Activated CD8-positive, alpha-beta memory T cell treated with anti-CD3 and anti-CD28 coated beads, Interleukin-2, amount 50 U/mL, for 1 hour (primary cell): ENCODE measurements around the gene MRPL12.
"Not testable (repeated sequence)": the region's sequence is repeated elsewhere in the genome, so short reads cannot be mapped to it uniquely, and the experiment has no call there.

ENCODE experiments used
- DNase-seq: peaks from one replicate; pipeline ENCODE4 v3.0.0-alpha.2; 2020; ENCODE audit errors: extremely low read depth

The MRPL12 gene

DNA sequence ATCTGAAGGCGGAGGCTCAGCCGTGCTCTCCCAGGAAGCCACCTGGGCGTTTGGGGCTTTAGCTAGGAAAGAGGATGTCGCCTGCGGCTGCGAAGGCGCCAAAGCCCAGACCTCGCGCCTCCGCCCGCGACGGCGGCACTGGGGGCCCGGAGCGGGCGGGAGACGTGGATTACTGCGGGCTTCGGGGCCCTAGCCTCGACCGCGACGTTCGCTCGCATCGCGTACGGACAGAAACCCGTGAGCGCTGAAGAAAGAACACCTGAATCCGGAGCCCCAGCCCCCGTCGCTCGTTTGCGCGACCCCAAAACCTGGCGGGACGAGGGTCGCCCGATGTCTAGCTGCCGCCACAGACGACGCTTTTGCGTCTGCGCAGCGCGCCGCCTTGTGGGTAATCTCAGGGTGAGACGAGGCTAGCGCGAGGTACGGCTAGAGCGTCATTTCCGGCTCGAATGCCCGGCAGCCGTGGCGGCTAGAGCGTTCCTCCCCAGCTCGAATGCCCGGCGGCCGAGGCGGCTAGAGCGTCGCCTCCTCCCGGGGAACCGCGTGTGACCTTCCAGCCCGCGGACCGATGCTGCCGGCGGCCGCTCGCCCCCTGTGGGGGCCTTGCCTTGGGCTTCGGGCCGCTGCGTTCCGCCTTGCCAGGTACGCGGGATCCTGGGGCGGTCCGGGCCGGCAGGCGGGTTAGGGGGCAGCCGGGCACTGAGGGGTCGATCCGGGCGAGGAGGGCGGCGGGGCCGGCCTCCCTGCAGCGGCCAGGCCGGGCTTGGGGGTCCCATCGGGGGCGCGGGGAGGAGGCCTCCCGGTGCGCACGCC lies at the start of gene MRPL12:
MRPL12 (plus strand) TSS at position 434 of the 813 bp plus-strand sequence; CDS start at position 569, 135 bp downstream.
- peak; percentile 69 for DNase-seq

DNA sequence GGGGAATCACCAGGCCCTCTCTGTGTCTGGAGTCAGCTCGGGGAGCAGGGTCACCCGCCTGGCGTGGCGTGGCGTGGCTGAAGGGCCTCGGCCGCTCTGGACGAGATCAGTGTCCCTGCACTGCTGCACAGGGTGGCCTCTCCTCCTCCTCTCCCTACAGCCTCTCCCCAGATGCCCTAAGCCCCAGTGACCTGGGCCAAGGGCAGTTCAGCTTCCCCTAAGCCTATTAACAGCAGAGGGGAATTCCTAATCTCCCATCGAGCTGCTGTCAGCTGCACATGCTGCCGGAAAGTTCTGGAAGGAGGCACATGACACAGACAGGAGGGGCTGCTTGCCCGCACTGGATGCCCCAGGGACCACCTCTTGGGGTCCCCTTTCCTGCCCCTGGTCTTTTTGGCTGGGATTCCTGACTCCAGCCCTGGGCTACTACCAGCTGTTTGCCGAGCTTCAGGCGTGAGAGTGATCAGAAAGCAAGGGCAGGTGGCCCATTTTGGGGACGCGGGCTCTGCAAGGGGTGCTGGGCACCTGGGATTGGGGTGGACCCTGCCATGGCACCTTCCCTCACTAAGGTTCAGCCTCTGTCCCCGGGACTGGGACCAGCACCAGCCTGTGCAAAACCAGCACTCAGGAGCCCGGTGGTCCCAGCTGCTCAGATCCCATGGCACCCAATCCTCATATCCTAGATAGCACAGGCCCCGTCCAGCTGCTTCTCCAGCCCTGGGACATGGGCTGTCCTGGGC lies 47.6 kb upstream of the MRPL12 start:
- DNase-seq = no peak

DNA sequence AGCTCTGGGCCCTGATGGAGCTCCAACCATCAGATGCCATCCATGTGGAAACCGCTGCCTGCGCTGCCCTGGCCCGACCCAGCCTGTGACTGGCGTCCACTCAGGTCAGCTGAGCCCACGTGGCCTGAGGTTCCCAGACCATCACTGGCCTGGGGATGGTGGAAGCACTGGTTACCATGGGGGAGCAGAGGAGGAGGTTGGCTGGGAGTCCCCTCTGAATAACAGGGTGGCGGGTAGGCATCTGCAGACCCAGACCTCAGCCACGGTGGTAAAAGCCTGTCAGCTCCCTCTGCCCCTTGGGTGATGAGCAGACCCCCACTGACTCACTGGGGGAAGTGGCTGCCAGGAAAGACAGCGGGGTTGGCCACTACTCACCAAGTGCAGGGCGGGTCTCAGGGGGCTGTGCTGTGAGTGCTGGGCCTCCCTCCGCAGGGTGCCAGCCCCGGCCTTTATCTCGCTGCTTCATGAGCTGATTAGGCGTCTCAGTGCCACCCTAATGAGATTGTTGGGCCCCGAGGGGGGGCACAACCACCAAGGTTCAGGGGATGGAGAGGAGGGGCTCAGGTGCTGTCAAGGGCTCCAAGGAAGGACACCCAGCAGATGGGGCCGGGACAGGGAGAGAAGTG lies 46.9 kb upstream of the MRPL12 start, which contains the start of gene PDE6G:
PDE6G (minus strand) TSS at position 425 of the 626 bp plus-strand sequence. CDS start 3,237 bp downstream, outside the sequence.
- DNase-seq = no peak

DNA sequence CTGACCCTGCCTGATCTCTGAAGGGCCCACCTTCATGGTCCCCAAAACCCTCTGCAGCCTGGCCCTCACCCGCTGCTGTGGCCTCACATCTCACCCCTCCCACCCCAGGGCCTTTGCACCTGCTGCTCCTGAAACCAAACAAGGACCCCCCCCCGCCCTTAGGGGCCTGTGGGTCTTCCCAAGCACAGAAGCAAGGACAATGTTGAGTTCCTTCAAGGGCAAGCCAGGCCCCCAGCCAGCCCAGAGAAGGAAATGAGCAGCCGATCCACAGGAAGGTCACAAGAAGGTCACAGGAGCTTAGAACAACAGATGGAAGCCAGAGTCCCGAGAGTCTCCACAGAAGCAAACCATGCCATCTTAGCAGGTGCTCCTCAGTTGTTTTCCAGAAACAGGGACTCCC lies 46.3 kb upstream of the MRPL12 start:
- no peak for DNase-seq

DNA sequence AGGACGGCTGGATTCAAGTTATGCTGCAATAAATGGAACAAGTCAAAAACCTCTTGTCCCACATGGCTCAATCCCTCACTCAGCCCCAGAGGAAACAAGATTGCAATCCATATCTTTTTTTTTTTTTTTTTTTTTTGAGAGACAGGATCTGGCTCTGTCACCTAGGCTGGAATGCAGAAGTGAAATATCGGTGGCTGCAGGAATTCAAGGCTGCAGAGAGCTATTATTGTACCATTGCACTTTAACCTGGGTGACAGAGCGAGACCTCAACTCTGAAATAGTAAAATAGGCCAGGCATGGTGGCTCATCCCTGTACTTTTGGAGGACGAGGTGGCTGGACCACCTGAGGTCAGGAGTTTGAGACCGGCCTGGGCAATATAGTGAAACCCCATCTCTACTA lies 44.1 kb upstream of the MRPL12 start:
- no peak for DNase-seq

DNA sequence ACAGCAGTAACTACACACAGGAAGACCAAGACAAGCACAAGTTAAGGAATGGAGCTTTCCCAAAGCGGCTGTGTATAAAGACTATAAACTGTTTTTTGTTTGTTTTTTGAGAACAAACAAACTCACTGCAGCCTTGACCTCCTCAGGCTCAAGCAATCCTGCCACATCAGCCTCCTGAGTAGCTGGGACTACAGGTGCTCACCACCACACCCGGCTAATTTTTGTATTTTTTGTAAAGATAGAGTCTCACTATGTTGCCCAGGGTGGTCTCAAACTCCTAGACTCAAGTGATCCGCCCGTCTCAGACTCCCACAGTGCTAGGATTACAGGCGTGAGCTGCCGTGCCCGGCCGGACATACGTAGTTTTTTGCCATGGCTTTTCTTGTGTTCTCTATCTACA lies 42.7 kb upstream of the MRPL12 start:
- DNase-seq = no peak

DNA sequence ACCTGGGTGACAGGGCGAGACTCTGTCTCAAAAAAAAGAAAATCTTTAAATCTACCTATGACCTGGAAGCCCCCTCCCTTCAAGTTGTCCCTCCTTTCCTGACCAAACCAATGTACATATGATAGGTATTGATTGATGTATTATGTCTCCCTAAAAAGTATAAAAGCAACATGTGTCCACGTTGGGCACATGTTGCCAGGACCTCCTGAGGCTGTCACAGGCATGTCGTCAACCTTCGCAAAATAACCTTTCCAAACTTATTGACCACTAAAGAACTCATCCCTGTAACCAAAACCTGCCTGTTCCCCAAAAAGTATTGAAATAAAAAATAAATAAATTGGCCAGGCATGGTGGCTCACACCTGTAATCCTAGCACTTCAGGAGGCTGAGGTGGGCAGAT lies 41.2 kb upstream of the MRPL12 start:
- DNase-seq = no peak

DNA sequence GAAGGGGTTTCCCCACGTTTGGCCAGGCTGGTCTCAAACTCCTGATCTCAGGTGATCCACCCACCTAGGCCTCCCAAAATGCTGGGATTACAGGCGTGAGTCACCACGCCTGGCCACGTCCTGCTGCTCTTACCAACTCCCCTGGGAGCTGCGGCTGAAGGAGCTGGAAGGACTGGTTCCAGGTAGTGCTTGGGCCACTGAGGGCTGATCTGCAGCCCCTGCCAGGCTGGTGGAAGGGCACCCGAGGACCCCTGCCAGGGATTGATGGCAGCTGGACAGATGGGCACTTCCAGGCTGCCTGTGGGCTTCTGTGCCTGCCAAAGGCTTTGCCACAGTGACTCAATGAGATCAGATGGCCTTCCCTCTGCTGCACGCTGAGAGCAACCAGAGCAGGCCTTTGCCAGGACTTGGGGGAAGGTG lies 39.1 kb upstream of the MRPL12 start:
- DNase-seq = no peak

DNA sequence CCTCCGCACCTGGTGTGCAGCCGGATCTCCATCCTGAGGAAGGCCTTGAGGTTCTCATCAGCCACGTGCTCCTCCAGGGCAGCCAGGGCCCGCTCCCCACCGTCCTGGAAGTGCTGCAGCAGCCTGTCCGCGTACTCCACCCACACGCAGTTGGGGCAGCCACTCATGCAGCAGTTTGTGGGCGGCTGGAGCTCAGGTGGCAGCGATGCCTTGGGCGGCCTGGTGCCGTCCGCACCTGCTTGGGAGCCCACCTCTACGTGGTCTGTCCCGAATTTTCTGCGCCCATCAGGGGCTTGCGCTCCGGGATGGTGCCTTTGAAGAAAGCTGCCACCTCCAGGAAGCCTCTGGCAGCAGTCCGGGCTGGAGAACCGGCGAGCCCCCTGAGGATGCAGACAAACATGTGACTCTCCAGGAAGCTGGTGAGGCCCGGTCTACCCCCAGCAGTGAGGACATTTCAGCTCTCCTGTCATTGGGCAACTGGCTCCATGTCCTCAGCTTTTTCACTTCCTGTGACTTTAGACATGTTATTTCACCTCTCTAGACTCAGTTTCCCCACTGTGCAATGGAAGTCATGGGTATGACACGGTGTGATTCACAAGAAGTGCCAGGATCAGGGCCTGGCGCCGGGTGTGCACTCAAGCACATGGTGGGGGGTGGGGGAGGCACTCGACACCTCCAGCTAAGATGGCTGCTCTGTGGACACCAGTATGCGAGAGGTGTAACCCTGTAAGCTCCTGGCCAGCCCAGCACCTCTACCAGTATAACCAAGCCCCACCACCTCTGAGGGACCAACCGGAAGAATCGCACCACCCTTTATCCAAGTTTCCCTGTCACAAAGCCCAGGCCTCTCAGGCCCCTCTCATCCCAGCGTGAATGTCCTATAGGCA lies 37.7 kb upstream of the MRPL12 start:
- no peak for DNase-seq

DNA sequence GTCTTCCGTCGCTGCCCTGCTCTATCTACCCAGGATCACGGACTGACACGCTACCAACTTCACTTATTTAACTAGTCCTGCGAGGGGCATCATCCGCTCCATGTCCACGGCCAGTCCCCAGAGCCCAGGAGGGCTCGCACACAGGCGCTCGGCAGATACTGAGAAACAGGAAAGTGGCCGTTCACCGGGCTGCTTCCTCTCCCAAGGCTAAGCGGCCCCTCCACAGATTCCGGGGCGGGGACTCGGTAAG lies 37.1 kb upstream of the MRPL12 start:
- DNase-seq = no peak

DNA sequence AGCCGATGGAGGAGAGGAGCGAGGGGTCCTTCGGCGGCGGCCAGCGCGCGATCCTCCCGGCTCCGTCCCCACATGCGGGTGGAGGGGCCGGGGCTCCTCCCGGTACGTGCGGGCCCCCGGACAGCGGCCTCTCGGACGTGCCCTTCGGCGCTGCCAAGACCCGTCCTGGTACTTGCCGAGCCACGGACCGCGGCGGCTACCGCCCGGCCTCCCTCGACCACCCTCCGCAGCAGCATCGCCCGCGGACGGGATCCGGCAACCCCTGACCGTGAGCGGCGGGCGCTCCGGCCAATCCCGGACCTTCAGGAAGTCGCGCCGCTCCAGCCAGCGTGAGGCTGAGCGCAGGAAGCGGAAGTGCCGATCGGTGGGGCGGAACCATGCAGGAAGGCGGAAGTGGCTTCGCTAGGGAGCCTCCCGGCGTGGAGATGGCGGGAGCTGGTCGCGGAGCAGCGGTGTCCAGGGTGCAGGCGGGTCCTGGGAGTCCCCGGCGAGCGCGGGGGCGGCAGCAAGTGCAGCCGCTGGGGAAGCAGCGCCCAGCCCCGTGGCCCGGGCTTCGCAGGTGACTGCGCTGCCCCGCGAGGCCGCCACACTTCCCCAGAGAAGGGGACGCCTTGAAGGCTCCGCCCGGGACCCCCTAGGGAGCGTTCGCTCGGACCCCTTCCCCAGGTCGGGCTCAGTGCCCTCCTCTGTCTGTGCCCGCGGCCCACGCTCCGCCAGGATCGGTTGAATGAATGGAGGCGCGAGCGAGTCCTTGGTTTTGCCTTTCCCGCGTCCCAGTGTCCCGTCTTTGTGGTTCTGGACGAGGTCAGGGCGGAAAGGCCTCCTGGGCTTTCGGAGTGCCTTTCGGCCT lies 36.6 kb upstream of the MRPL12 start, which contains the start of the genes CCDC137 and OXLD1:
CCDC137 (plus strand) TSS at position 396 of the 850 bp plus-strand sequence; CDS start at position 426, 30 bp downstream.
OXLD1 (minus strand) TSS at position 264 of the 850 bp plus-strand sequence; CDS start at position 236, 28 bp downstream.
- peak; percentile 78 for DNase-seq

DNA sequence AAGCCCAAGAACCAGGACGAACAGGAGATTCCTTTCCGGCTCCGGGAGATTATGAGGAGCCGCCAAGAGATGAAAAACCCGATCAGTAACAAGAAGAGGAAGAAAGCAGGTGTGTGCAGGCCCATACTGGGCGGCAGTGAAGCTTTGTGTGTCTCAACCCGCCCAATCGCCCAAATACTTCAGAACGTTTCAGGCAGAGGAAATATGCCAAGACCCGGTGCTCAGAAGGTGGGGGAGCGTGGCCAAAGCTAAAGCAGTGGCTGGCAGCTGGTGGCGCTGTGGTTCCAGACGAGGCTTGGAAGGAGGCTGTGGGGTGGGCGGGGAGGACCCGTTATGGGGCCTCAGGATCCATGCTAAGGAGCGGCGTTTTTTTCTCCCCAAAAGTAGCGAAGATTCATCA lies 35.4 kb upstream of the MRPL12 start:
- DNase-seq = no peak

DNA sequence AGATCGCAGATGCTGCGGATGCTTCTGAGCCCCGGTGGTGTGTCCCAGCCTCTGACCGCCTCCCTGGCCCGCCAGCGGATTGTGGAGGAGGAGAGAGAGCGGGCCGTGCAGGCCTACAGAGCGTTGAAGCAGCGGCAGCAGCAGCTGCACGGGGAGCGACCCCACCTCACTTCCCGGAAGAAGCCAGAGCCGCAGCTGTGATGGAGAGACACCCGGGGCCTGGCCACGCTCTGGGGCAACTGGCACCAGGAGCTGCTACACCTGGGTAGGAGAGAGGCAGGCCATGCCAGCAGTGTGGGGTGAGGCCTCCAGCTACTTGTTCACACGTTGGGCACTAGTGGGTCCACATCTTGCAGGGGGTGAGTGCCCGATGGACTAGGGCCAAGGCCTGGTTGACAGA lies 30.7 kb upstream of the MRPL12 start:
- no peak for DNase-seq

DNA sequence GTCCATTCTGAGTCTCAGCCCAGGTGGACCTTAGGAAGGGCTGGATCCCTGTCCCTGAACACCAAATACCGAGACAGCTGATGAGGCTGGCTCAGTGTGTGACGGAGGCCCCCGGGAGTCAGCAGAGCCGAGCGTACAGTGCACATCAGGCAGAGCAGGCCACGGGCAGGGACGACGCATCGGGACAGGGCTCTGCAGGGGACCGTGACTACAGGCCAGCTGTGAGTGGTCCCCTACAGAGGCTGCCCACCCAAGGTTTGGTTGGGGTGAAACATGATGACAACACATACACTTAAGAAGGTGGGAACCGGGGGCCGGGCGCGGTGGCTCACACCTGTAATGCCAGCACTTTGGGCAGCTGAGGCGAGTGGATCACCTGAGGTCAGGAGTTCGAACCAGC lies 30.2 kb upstream of the MRPL12 start:
- no peak for DNase-seq

DNA sequence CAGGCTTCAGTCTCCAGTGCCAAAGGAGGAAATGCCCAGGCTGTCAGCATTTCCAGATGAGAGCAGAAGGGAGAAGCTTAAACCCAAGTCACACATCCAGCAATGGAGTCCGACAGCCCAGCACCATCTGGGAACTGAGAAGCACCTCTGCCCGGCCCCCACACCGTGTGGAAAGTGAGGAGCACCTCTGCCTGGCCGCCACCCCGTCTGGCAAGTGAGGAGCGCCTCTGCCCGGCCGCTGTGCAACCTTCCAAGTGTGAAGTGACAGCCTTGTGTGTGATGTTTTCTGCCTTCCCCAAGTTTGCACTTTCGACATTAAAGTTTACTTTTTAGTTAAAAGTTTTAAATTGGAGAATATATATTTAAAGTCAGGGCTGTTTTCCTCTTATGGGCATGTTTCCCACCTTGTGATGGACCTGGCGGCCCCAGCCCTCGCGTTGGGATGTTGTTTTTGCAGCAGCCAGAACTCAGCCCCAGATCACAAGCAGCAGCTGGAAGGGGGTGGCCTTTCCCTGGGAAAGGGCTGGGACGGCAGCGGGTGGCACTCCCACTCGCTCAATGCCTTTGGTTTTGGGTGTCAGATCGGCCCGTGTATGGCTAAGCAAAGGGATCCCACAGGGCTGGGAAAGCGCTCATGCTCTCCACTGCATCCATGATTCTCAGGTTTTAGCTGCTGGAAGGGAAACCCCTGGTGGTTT lies 29.5 kb upstream of the MRPL12 start:
- no peak for DNase-seq

DNA sequence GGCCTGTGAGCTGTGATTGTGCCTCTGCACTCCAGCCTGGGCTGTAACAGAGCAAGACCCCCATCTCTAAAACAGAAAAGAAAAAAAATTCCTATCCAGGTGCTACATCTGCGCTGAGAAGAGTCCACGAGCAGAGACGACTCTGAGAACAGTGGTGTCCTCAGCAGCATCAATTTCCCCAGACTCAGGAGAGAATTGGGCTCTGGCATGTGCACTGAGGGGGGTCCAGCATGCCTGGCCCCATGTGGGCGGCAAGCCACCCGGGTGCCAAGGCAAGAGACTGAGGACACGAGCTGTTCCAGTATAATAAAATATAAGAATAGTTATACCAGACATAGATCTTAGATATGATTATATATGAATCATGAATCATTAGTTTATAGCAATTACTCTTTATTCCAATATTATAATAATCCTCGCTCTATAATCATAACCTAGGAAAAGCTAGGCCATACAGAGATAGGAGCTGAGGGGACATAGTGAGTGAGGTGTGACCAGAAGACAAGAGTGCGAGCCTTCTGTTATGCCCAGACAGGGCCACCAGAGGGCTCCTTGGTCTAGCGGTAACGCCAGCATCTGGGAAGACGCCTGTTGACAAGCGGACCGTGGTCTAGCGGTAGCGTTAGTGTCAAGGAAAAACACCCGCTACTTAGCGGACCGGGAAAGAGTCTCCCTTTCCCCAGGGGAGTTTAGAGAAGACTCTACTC lies 27.5 kb upstream of the MRPL12 start:
- DNase-seq = not testable (repeated sequence)

DNA sequence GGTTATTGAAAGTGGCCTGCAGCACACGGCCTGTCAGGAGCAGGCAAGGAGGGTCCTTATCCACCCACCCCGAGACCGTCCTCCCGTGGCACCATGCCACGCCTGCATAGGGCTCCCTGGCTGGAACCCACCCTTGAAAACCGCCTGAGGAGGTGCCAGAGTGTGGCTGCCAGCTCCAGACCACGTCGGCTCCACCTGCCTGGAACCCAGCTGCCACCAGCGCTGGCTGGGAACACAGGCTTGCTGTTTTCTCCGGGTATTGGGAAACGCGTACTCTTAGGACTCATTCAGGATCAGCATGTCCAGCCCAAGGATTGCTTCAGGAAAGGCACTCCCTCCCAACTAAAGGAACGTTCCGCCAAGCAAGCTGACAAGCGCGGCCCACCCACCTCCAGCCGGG lies 26.3 kb upstream of the MRPL12 start:
- no peak for DNase-seq

DNA sequence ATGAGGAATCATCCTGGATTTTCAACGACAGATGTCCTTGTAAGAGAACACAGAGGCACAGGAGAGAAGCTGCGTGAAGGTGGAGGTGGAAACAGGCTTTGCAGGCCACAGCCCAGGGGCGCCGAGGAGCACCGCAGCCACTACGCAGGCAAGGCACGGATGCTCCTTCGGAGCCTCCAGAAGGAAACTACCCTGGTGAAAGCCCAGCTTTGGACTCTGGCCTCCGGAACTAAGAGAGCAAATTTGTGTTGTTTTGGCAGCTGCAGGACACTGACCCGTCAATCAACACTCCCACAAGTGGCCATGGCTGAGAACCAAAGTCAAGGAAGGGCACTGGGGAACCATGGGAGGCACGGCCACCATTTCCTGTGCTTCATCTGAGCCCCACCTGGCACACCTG lies 23.0 kb upstream of the MRPL12 start:
- DNase-seq = no peak

DNA sequence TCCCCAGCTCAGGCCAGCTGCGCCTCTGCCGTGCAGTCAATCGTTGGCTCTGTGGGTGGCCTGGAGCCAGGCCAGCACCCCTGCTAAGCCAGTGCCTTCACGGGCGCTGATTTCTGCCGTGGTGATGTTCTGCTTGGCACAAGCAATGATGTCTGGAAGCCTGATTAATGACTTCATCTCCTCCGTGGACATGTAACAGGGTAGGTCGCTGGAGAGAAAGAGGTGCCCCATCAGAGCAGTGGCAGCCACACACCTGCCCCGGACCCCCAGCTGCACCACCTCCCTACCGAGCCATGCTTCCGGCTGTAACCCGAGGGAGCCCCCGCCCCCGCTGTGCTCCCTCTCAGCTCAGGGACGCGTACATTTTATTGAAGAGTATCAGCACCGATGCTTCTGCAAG lies 21.5 kb upstream of the MRPL12 start:
- DNase-seq = no peak
